ENCODE data around the gene SELENOK. TPM values are rescaled to one million over a fixed set of nuclear protein-coding genes. Genes with fewer than 3 reads are reported as not detected.

SELENOK gene
- total RNA-seq, 1 experiment from 2014 or later, result 16.3 TPM

DNA sequence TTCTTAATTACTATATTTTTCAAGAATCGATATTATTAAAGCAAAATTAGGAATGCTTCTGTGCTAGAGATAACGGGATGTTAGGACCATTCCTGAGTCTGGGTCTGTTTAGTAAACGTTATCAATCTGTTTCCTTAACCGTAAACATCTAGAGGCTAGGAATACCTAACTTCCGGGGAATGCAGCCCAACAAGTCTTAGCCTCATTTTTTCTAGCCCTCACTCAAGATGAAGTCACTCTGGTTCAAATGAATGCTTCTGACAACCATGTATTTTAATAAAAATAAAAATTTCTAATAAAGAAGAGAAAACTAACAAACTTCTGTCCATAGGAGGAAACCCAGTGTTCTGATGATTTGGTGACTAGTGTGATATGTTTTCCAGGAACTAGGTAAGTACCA is 11.1 kb upstream of the SELENOK start:
- intact Hi-C loops (cut with micrococcal nuclease; ENCODE audit: unreplicated experiment) (no loop called here), in situ Hi-C loops (cut with HindIII; ENCODE audit: low pct_unique_long_range_greater_than_20kb, low sequenced_read_pairs) (no loop called here)
- no peak for DNase-seq (ENCODE audit: low read depth, low spot score)
- Histone ChIP-seq H3K27ac (ENCODE audit: low read length) (no peak overlapping the region), H3K36me3 (ENCODE audit: control insufficient read depth, insufficient read depth, low read length) (no peaks in the 10 kb centered on the region; the same call in 1 of the 2 replicates), H3K4me1 (ENCODE audit: control insufficient read depth, insufficient read depth, low read length) (no peaks in the 10 kb centered on the region), H3K4me3 (ENCODE audit: low read depth in 2 of 2, low read length in 2 of 2) (no peak overlapping the region), H3K27me3 (ENCODE audit: control insufficient read depth, insufficient read depth, low read length) (no peaks in the 10 kb centered on the region; the same call in 1 of the 2 replicates), H3K9me3 (ENCODE audit: control insufficient read depth, insufficient read depth, low read depth, low read length) (no peaks in the 10 kb centered on the region)
- ChIA-PET POLR2A (no interaction called here), CTCF (no interaction called here)
- ATAC-seq, result no peak
- TF ChIP-seq, protein P1, sequence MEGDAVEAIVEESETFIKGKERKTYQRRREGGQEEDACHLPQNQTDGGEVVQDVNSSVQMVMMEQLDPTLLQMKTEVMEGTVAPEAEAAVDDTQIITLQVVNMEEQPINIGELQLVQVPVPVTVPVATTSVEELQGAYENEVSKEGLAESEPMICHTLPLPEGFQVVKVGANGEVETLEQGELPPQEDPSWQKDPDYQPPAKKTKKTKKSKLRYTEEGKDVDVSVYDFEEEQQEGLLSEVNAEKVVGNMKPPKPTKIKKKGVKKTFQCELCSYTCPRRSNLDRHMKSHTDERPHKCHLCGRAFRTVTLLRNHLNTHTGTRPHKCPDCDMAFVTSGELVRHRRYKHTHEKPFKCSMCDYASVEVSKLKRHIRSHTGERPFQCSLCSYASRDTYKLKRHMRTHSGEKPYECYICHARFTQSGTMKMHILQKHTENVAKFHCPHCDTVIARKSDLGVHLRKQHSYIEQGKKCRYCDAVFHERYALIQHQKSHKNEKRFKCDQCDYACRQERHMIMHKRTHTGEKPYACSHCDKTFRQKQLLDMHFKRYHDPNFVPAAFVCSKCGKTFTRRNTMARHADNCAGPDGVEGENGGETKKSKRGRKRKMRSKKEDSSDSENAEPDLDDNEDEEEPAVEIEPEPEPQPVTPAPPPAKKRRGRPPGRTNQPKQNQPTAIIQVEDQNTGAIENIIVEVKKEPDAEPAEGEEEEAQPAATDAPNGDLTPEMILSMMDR (IDR thresholded peaks at IDR 0.05), result no peak
- no peak for TF ChIP-seq SIN3A (IDR thresholded peaks at IDR 0.05; ENCODE audit: borderline replicate concordance, insufficient read depth, low read depth, low read length)
- no peak for TF ChIP-seq TCF7L2 (IDR thresholded peaks at IDR 0.05; ENCODE audit: low read depth, low read length)
- no peak for TF ChIP-seq POLR2AphosphoS5 (IDR thresholded peaks at IDR 0.05; ENCODE audit: low read depth, low read length)
- TF ChIP-seq REST (IDR thresholded peaks at IDR 0.05; ENCODE audit: insufficient read depth in 1 of 2, low read depth in 2 of 2, low read length in 1 of 2), result no peak
- BruUV-seq (replicated peaks), result no TSS peak

GRCh38 chr3:53902067-53902466 is 10.4 kb upstream of the SELENOK start:
- Histone ChIP-seq H3K4me1 (ENCODE audit: control insufficient read depth, insufficient read depth, low read length) (no peaks in the 10 kb centered on the region), H3K4me3 (ENCODE audit: low read depth in 2 of 2, low read length in 2 of 2) (no peak overlapping the region), H3K9me3 (ENCODE audit: control insufficient read depth, insufficient read depth, low read depth, low read length) (no peaks in the 10 kb centered on the region), H3K36me3 (ENCODE audit: control insufficient read depth, insufficient read depth, low read length) (no peaks in the 10 kb centered on the region; the same call in 1 of the 2 replicates), H3K27me3 (ENCODE audit: control insufficient read depth, insufficient read depth, low read length) (peaks cover under 1% of the 10 kb centered on the region; the same call in 1 of the 2 replicates), H3K27ac (ENCODE audit: low read length) (no peak overlapping the region)
- CTCF ChIA-PET, result no interaction called here
- in situ Hi-C loops (cut with HindIII; ENCODE audit: low pct_unique_long_range_greater_than_20kb, low sequenced_read_pairs) (no loop called here), intact Hi-C loops (cut with micrococcal nuclease; ENCODE audit: unreplicated experiment) (no loop called here)
- no peak for ATAC-seq
- no TSS peak for BruUV-seq (replicated peaks)
- POLR2A ChIA-PET, result no interaction called here
- TF ChIP-seq TCF7L2 (IDR thresholded peaks at IDR 0.05; ENCODE audit: low read depth, low read length) (no peak), REST (IDR thresholded peaks at IDR 0.05; ENCODE audit: insufficient read depth in 1 of 2, low read depth in 2 of 2, low read length in 1 of 2) (no peak), POLR2AphosphoS5 (IDR thresholded peaks at IDR 0.05; ENCODE audit: low read depth, low read length) (no peak)
- no peak for DNase-seq (ENCODE audit: low read depth, low spot score)
